Peyer's patch (tissue), 4 donors: Measurements from ENCODE around the gene ANKS3. TPM values are rescaled to one million over a fixed set of nuclear protein-coding genes. Genes with fewer than 3 reads are reported as not detected.

Experiments
- DNase-seq, 3 donors: peaks; one replicate each; pipeline ENCODE4 v3.0.0-alpha.2; 2017 to 2019
- H3K27ac ChIP-seq, 4 donors: fragments of 200-600 bp; sonication (generic); one replicate each; pipeline ENCODE4 v1.5.1; 2016 to 2019
- H3K27me3 ChIP-seq, 2 donors: fragments of 200-600 bp; sonication (generic); one replicate each; pipeline ENCODE4 v1.5.1; 2019
- H3K36me3 ChIP-seq, 3 donors: fragments of 200-600 bp; sonication (generic); one replicate each; pipeline ENCODE4 v1.5.1; 2016 to 2019
- H3K4me1 ChIP-seq, 4 donors: fragments of 200-600 bp; sonication (generic); one replicate each; pipeline ENCODE4 v1.5.1; 2016 to 2019
- H3K4me3 ChIP-seq, 4 donors: fragments of 200-600 bp; sonication (generic); 1 replicate in 3 of 4; 2 replicates in 1 of 4; pipeline ENCODE4 v1.5.1; 2016 to 2019; ENCODE audit warnings: mild to moderate bottlenecking in 1 of 4
- H3K9me3 ChIP-seq, 4 donors: fragments of 200-600 bp; sonication (generic); one replicate each; pipeline ENCODE4 v1.5.1; 2016 to 2019; ENCODE audit warnings: mild to moderate bottlenecking in 1 of 4
- CTCF ChIP-seq, 6 experiments: fragments of 450-650 bp in 4 of 6; fragments of 200-600 bp in 2 of 6; sonication (generic) in 1 of 6; IDR thresholded peaks; one replicate each; pipeline ENCODE4 v1.5.1; 2017 to 2019; ENCODE audit warnings: antibody characterized with exemption in 6 of 6, mild to moderate bottlenecking in 3 of 6, moderate library complexity in 1 of 6
- POLR2A ChIP-seq, 2 donors: fragments of 450-650 bp; IDR thresholded peaks; one replicate each; pipeline ENCODE4 v1.5.1; 2017; ENCODE audit warnings: antibody characterized with exemption in 2 of 2, mild to moderate bottlenecking in 2 of 2, moderate library complexity in 2 of 2
- total RNA-seq, 4 donors: library from RNA; depleted of rRNA; stranded (reverse); fragments of >200 nt; gene quantifications; one replicate each; pipeline ENCODE4 v1.1.0, GENCODE V29; 2016

Gene ANKS3
- total RNA-seq, 4 donors from 2014 or later = 20.8 to 42.9 (median 36.6) TPM

GRCh38 chr16:4733211-4733742, 794 bp downstream of the ANKS3 start:
- H3K4me1 ChIP-seq = peaks cover 0 to 15% (median 0%) of the 10 kb centered on the region in 4 donors
- peak overlapping the region in 3 of 4 donors; percentile 59 to 80 (median 80) for H3K27ac ChIP-seq
- peak overlapping the region; percentile 87 to 94 (median 90) for H3K4me3 ChIP-seq
- no peaks in the 10 kb centered on the region for H3K27me3 ChIP-seq
- TF ChIP-seq CTCF (IDR thresholded peaks at IDR 0.05) (no peak), POLR2A (IDR thresholded peaks at IDR 0.05) (no peak)
- H3K36me3 ChIP-seq = peaks cover 0 to 21% (median 0%) of the 10 kb centered on the region in 3 donors
- H3K9me3 ChIP-seq = no peaks in the 10 kb centered on the region
- no peak for DNase-seq

GRCh38 chr16:4729876-4730275, 4.2 kb downstream of the ANKS3 start:
- Histone ChIP-seq H3K4me1 (peaks cover 0 to 9% (median 0%) of the 10 kb centered on the region in 4 donors), H3K27me3 (no peaks in the 10 kb centered on the region), H3K4me3 (no peak overlapping the region), H3K36me3 (peaks cover 0 to 45% (median 0%) of the 10 kb centered on the region in 3 donors), H3K9me3 (no peaks in the 10 kb centered on the region), H3K27ac (no peak overlapping the region)
- TF ChIP-seq POLR2A (IDR thresholded peaks at IDR 0.05) (no peak), CTCF (IDR thresholded peaks at IDR 0.05) (no peak)
- no peak for DNase-seq

- Histone ChIP-seq H3K27ac (no peak overlapping the region), H3K4me3 (no peak overlapping the region), H3K27me3 (no peaks in the 10 kb centered on the region), H3K4me1 (peaks cover 0 to 8% (median 0%) of the 10 kb centered on the region in 4 donors), H3K9me3 (no peaks in the 10 kb centered on the region), H3K36me3 (peaks cover 0 to 55% (median 0%) of the 10 kb centered on the region in 3 donors)
- no peak for DNase-seq
- TF ChIP-seq POLR2A (IDR thresholded peaks at IDR 0.05) (no peak), CTCF (IDR thresholded peaks at IDR 0.05) (no peak)
Observed at GRCh38 chr16:4728676-4729075, 5.4 kb downstream of the ANKS3 start.

- TF ChIP-seq CTCF (IDR thresholded peaks at IDR 0.05) = no peak
- TF ChIP-seq POLR2A (IDR thresholded peaks at IDR 0.05) = no peak
- Histone ChIP-seq H3K27ac (no peak overlapping the region), H3K27me3 (no peaks in the 10 kb centered on the region), H3K4me3 (no peak overlapping the region), H3K4me1 (no peaks in the 10 kb centered on the region), H3K36me3 (peaks cover 0 to 64% (median 0%) of the 10 kb centered on the region in 3 donors), H3K9me3 (no peaks in the 10 kb centered on the region)
- no peak for DNase-seq
Observed at GRCh38 chr16:4726616-4727015, 7.5 kb downstream of the ANKS3 start.

- peaks cover 0 to 58% (median 0%) of the 10 kb centered on the region in 3 donors for H3K36me3 ChIP-seq
- H3K4me3 ChIP-seq = no peak overlapping the region
- H3K27me3 ChIP-seq = no peaks in the 10 kb centered on the region
- H3K9me3 ChIP-seq = no peaks in the 10 kb centered on the region
- TF ChIP-seq POLR2A (IDR thresholded peaks at IDR 0.05) (no peak), CTCF (IDR thresholded peaks at IDR 0.05) (no peak)
- DNase-seq = no peak
- H3K27ac ChIP-seq = no peak overlapping the region
- H3K4me1 ChIP-seq = no peaks in the 10 kb centered on the region
Observed at GRCh38 chr16:4724661-4725270, 9.3 kb downstream of the ANKS3 start.
